H9 (cell line): ENCODE data around the gene CRMP1. TPM values are rescaled to one million over a fixed set of nuclear protein-coding genes. Genes with fewer than 3 reads are reported as not detected.
A peak's percentile ranks its signal among the peaks of the same experiment; 100 is the strongest.

Experiments
- DNase-seq: peaks from one replicate; pipeline ENCODE4 v3.0.0-alpha.2; 2017
- H2AFZ ChIP-seq: one replicate; pipeline ENCODE4 v1.6.1; 2013; ENCODE audit warnings: mild to moderate bottlenecking, low read length, control low read depth, moderate library complexity
- H2AK5ac ChIP-seq: 2 replicates; pipeline ENCODE4 v1.6.1; 2013; ENCODE audit warnings: low read length, control low read depth, mixed read lengths; ENCODE audit not compliant: insufficient read length
- H2BK120ac ChIP-seq: one replicate; pipeline ENCODE4 v1.6.1; 2013; ENCODE audit warnings: low read depth, mild to moderate bottlenecking, low read length, control low read depth, inconsistent platforms; ENCODE audit not compliant: poor library complexity, severe bottlenecking
- H2BK12ac ChIP-seq: 2 replicates; pipeline ENCODE4 v1.6.1; 2013; ENCODE audit warnings: low read length, control low read depth, mixed read lengths, low read depth; ENCODE audit not compliant: insufficient read length
- H2BK15ac ChIP-seq: 2 replicates; pipeline ENCODE4 v1.6.1; 2013; ENCODE audit warnings: low read depth, low read length, control low read depth
- H2BK20ac ChIP-seq: one replicate; pipeline ENCODE4 v1.6.1; 2013; ENCODE audit warnings: low read depth, mild to moderate bottlenecking, low read length, control low read depth, inconsistent platforms; ENCODE audit not compliant: poor library complexity, severe bottlenecking
- H2BK5ac ChIP-seq: 2 replicates; pipeline ENCODE4 v1.6.1; 2013; ENCODE audit warnings: low read length, control low read depth, mixed read lengths; ENCODE audit not compliant: insufficient read length
- H3K14ac ChIP-seq: 2 replicates; pipeline ENCODE4 v1.6.1; 2013; ENCODE audit warnings: low read length, control low read depth; ENCODE audit not compliant: insufficient read depth
- H3K18ac ChIP-seq: 2 replicates; pipeline ENCODE4 v1.6.1; 2013; ENCODE audit warnings: low read depth, mild to moderate bottlenecking, mixed read lengths, low read length, control low read depth; ENCODE audit not compliant: insufficient read length
- H3K23ac ChIP-seq: 2 replicates; pipeline ENCODE4 v1.6.1; 2013; ENCODE audit warnings: low read length, control low read depth, mixed read lengths, low read depth; ENCODE audit not compliant: insufficient read length
- H3K23me2 ChIP-seq: 2 replicates; pipeline ENCODE4 v1.6.1; 2013; ENCODE audit warnings: low read depth, mild to moderate bottlenecking, mixed read lengths, low read length, control low read depth; ENCODE audit not compliant: insufficient read length, poor library complexity, severe bottlenecking
- H3K27ac ChIP-seq: 2 replicates; pipeline ENCODE4 v1.5.1; 2013; ENCODE audit warnings: low read length, control low read depth, mixed read lengths, low read depth; ENCODE audit not compliant: insufficient read length
- H3K27me3 ChIP-seq: 2 replicates; pipeline ENCODE4 v1.6.1; 2013; ENCODE audit warnings: low read length, control low read depth, inconsistent platforms; ENCODE audit not compliant: insufficient read depth
- H3K4ac ChIP-seq: 2 replicates; pipeline ENCODE4 v1.6.1; 2013; ENCODE audit warnings: low read depth, mild to moderate bottlenecking, control low read depth, inconsistent platforms, low read length, moderate library complexity
- H3K4me1 ChIP-seq: 2 replicates; pipeline ENCODE4 v1.6.1; 2013; ENCODE audit warnings: low read length, control low read depth, inconsistent platforms; ENCODE audit not compliant: insufficient read depth
- H3K4me2 ChIP-seq: 2 replicates; pipeline ENCODE4 v1.6.1; 2013; ENCODE audit warnings: low read length, control low read depth, mixed read lengths; ENCODE audit not compliant: insufficient read length, insufficient read depth
- H3K56ac ChIP-seq: 2 replicates; pipeline ENCODE4 v1.6.1; 2013; ENCODE audit warnings: low read depth, mild to moderate bottlenecking, mixed read lengths, low read length, control low read depth; ENCODE audit not compliant: insufficient read length
- H3K79me1 ChIP-seq: 2 replicates; pipeline ENCODE4 v1.6.1; 2013; ENCODE audit warnings: low read depth, mild to moderate bottlenecking, moderate library complexity, low read length, control low read depth, inconsistent platforms; ENCODE audit not compliant: insufficient read depth, poor library complexity, severe bottlenecking
- H3K79me2 ChIP-seq: 2 replicates; pipeline ENCODE4 v1.6.1; 2013; ENCODE audit warnings: low read length, control low read depth, inconsistent platforms; ENCODE audit not compliant: insufficient read depth
- H3K9ac ChIP-seq: 2 replicates; pipeline ENCODE4 v1.6.1; 2013; ENCODE audit warnings: low read length, control low read depth, mixed read lengths; ENCODE audit not compliant: insufficient read length; ENCODE audit errors: extremely low read depth
- H3K9me3 ChIP-seq: one replicate; pipeline ENCODE4 v1.6.1; 2013; ENCODE audit warnings: low read depth, low read length, inconsistent platforms; ENCODE audit not compliant: control insufficient read depth
- H3T11ph ChIP-seq: one replicate; pipeline ENCODE4 v1.6.1; 2013; ENCODE audit warnings: mild to moderate bottlenecking, low read length, control low read depth, inconsistent platforms
- H4K20me1 ChIP-seq: one replicate; pipeline ENCODE4 v1.6.1; 2013; ENCODE audit not compliant: control insufficient read depth, insufficient read length, insufficient read depth
- H4K5ac ChIP-seq: 2 replicates; pipeline ENCODE4 v1.6.1; 2013; ENCODE audit warnings: low read depth, mild to moderate bottlenecking, mixed read lengths, low read length, control low read depth; ENCODE audit not compliant: insufficient read length
- H4K8ac ChIP-seq: replicated peaks from 2 replicates; pipeline ENCODE4 v1.6.1; 2013; ENCODE audit warnings: low read length, control low read depth, mixed read lengths, low read depth; ENCODE audit not compliant: insufficient read length
- H4K91ac ChIP-seq: 2 replicates; pipeline ENCODE4 v1.6.1; 2013; ENCODE audit warnings: low read depth, mild to moderate bottlenecking, moderate library complexity, mixed read lengths, low read length, control low read depth; ENCODE audit not compliant: insufficient read length
- H3K27ac Mint-ChIP-seq, 3 experiments: 2 replicates in 2 of 3; 3 replicates in 1 of 3; pipeline ENCODE4 v1.8.0; 2020 to 2021; ENCODE audit warnings: mixed read lengths in 3 of 3, mild to moderate bottlenecking in 1 of 3, moderate library complexity in 1 of 3
- H3K27me3 Mint-ChIP-seq: 2 replicates; pipeline ENCODE4 v1.8.0; 2021; ENCODE audit warnings: low read depth, mild to moderate bottlenecking, moderate library complexity, mixed read lengths
- H3K36me3 Mint-ChIP-seq, 3 experiments: 2 replicates in 2 of 3; 3 replicates in 1 of 3; pipeline ENCODE4 v1.8.0; 2020 to 2021; ENCODE audit warnings: low read depth in 3 of 3, mixed read lengths in 3 of 3; ENCODE audit not compliant: insufficient read depth in 1 of 3
- H3K4me1 Mint-ChIP-seq, 2 experiments: 2 replicates each; pipeline ENCODE4 v1.8.0; 2020; ENCODE audit warnings: mixed read lengths in 2 of 2
- H3K4me3 Mint-ChIP-seq, 2 experiments: 2 replicates in 1 of 2; 3 replicates in 1 of 2; pipeline ENCODE4 v1.8.0; 2020 to 2021; ENCODE audit warnings: mild to moderate bottlenecking in 2 of 2, mixed read lengths in 2 of 2, moderate library complexity in 1 of 2
- H3K9me3 Mint-ChIP-seq, 2 experiments: 2 replicates in 1 of 2; 3 replicates in 1 of 2; pipeline ENCODE4 v1.8.0; 2020; ENCODE audit warnings: mild to moderate bottlenecking in 2 of 2, mixed read lengths in 2 of 2, moderate library complexity in 1 of 2
- WGBS: extraction: QIAGEN DNeasy Blood & Tissue Kit; methylation state at CpG from one replicate; pipeline ENCODE4 v1.1.7; 2013; ENCODE audit warnings: missing lambda C conversion rate, low lambda C conversion rate, mixed read lengths; ENCODE audit not compliant: insufficient read length; ENCODE audit errors: extremely low coverage; 5-methylcytosine and 5-hydroxymethylcytosine counted together
- total RNA-seq: library from RNA; stranded (reverse); gene quantifications from 2 replicates; pipeline ENCODE4 v1.2.1, GENCODE V29; 2021
- TF ChIP-seq, protein P1 (sequence below): fragments of 200-600 bp; sonication (generic); conservative IDR thresholded peaks from 3 replicates; pipeline ENCODE4 v1.8.0; 2021; ENCODE audit warnings: antibody characterized with exemption, mild to moderate bottlenecking

The CRMP1 gene
- total RNA-seq, 1 experiment from 2014 or later = 71.6 TPM

DNA sequence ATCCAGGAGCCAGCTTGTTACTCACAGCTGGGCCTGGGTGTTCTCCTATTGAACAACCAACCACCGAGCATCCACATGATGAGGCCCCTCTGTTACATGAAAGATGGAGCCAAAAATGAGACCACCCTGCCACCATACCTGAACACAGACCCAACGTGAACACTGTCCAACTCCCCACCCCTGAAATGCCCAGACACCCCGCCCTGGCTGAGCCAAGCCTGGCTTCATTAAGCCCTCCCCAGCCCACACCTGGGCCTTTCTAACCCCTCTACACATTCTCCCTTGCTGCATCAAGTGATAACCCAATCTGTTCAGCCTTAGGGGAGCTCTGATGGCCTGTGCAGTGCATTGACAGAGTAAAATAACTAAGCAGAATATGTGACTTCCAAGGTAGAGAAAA, 101.2 kb downstream of the CRMP1 start:
- H3K27ac ChIP-seq = no peak overlapping the region
- H3K23ac ChIP-seq = no peak overlapping the region
- no peak overlapping the region for H3K4me3 Mint-ChIP-seq
- H4K20me1 ChIP-seq = no peaks in the 10 kb centered on the region
- H2BK15ac ChIP-seq = no peak overlapping the region
- H2BK20ac ChIP-seq = no peak overlapping the region
- H3K4me1 ChIP-seq = no peaks in the 10 kb centered on the region
- TF ChIP-seq, protein P1, sequence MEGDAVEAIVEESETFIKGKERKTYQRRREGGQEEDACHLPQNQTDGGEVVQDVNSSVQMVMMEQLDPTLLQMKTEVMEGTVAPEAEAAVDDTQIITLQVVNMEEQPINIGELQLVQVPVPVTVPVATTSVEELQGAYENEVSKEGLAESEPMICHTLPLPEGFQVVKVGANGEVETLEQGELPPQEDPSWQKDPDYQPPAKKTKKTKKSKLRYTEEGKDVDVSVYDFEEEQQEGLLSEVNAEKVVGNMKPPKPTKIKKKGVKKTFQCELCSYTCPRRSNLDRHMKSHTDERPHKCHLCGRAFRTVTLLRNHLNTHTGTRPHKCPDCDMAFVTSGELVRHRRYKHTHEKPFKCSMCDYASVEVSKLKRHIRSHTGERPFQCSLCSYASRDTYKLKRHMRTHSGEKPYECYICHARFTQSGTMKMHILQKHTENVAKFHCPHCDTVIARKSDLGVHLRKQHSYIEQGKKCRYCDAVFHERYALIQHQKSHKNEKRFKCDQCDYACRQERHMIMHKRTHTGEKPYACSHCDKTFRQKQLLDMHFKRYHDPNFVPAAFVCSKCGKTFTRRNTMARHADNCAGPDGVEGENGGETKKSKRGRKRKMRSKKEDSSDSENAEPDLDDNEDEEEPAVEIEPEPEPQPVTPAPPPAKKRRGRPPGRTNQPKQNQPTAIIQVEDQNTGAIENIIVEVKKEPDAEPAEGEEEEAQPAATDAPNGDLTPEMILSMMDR = no peak
- H3K18ac ChIP-seq = no peak overlapping the region
- H3K23me2 ChIP-seq = no peaks in the 10 kb centered on the region
- no peak overlapping the region for H4K8ac ChIP-seq
- H3T11ph ChIP-seq = no peak overlapping the region
- H3K9ac ChIP-seq = no peak overlapping the region
- no peak overlapping the region for H2BK120ac ChIP-seq
- no peak overlapping the region for H4K91ac ChIP-seq
- H3K9me3 Mint-ChIP-seq = peaks cover 0 to 3% of the 10 kb centered on the region in 2 experiments; a peak in 1 of 5 replicates
- no peak overlapping the region for H3K4me2 ChIP-seq
- H2BK12ac ChIP-seq = no peak overlapping the region
- WGBS = no CpG with 5 or more reads among the region's 3 CpGs
- no peaks in the 10 kb centered on the region for H3K79me2 ChIP-seq
- H4K5ac ChIP-seq = no peak overlapping the region
- H3K4ac ChIP-seq = no peak overlapping the region
- H3K56ac ChIP-seq = no peak overlapping the region
- H2BK5ac ChIP-seq = no peak overlapping the region
- DNase-seq = peak; percentile 4
- H2AFZ ChIP-seq = no peak overlapping the region
- no peaks in the 10 kb centered on the region for H3K27me3 Mint-ChIP-seq
- peaks cover 26 to 34% (median 28%) of the 10 kb centered on the region in 3 experiments; a peak in 6 of 7 replicates for H3K36me3 Mint-ChIP-seq
- 0 out of 4 replicates have a peak, but pooled peaks cover 0 to 3% of the 10 kb centered on the region in 2 experiments for H3K4me1 Mint-ChIP-seq
- no peaks in the 10 kb centered on the region for H3K9me3 ChIP-seq
- no peaks in the 10 kb centered on the region for H3K79me1 ChIP-seq
- peak overlapping the region in 2 of 3 experiments; percentile 21 to 45; a peak in 2 of 7 replicates for H3K27ac Mint-ChIP-seq
- H3K14ac ChIP-seq = no peak overlapping the region
- H2AK5ac ChIP-seq = no peak overlapping the region
- no peaks in the 10 kb centered on the region for H3K27me3 ChIP-seq
